DND-41 (cell line): ENCODE data around the gene HES3.

Source experiments
- ATAC-seq: fragments of 200-7000 bp; cut with Tn5 transposase; 3 replicates; pipeline ENCODE4 v1.9.1; 2021; ENCODE audit warnings: low read depth; ENCODE audit not compliant: insufficient read depth
- DNase-seq: peaks from one replicate; pipeline ENCODE4 v3.0.0-alpha.2; 2020
- H2AFZ ChIP-seq: 2 replicates; pipeline ENCODE4 v1.6.0; 2012; ENCODE audit warnings: low read depth, low read length
- H3K27ac ChIP-seq: 2 replicates; pipeline ENCODE4 v1.5.1; 2012; ENCODE audit warnings: low read length, inconsistent platforms
- H3K27me3 ChIP-seq: fragments of 200-600 bp; sonication (generic); 2 replicates; pipeline ENCODE4 v1.6.0; 2012; ENCODE audit warnings: low read length, mild to moderate bottlenecking, inconsistent platforms; ENCODE audit not compliant: insufficient read depth, poor library complexity
- H3K36me3 ChIP-seq: 2 replicates; pipeline ENCODE4 v1.5.1; 2012; ENCODE audit warnings: low read length, inconsistent platforms; ENCODE audit not compliant: insufficient read depth
- H3K4me1 ChIP-seq: 2 replicates; pipeline ENCODE4 v1.5.1; 2012; ENCODE audit warnings: mild to moderate bottlenecking, low read length; ENCODE audit not compliant: insufficient read depth
- H3K4me2 ChIP-seq: 2 replicates; pipeline ENCODE4 v1.6.0; 2012; ENCODE audit warnings: mild to moderate bottlenecking, moderate library complexity, low read length, inconsistent platforms; ENCODE audit not compliant: insufficient read depth
- H3K4me3 ChIP-seq, 2 experiments: fragments of 200-600 bp in 1 of 2; shearing (Covaris generic) in 1 of 2; 2 replicates each; pipeline ENCODE4 v1.5.1; 2012 to 2016; ENCODE audit warnings: inconsistent platforms in 2 of 2, low read length in 2 of 2, mild to moderate bottlenecking in 2 of 2, low read depth in 1 of 2, moderate library complexity in 1 of 2
- H3K79me2 ChIP-seq: 2 replicates; pipeline ENCODE4 v1.6.0; 2012; ENCODE audit warnings: low read length, inconsistent platforms; ENCODE audit not compliant: insufficient read depth
- H3K9ac ChIP-seq: 2 replicates; pipeline ENCODE4 v1.6.0; 2012; ENCODE audit warnings: low read depth, mild to moderate bottlenecking, inconsistent platforms, low read length, moderate library complexity
- H3K9me3 ChIP-seq: 2 replicates; pipeline ENCODE4 v1.5.1; 2012; ENCODE audit warnings: low read length, moderate library complexity, mild to moderate bottlenecking, inconsistent platforms; ENCODE audit not compliant: insufficient read depth, severe bottlenecking
- H4K20me1 ChIP-seq: 2 replicates; pipeline ENCODE4 v1.6.0; 2012; ENCODE audit warnings: low read length; ENCODE audit not compliant: insufficient read depth
- EZH2 ChIP-seq: IDR thresholded peaks from 3 replicates; pipeline ENCODE4 v1.6.1; 2012; ENCODE audit warnings: borderline replicate concordance, low read depth, mild to moderate bottlenecking, moderate library complexity, low read length, inconsistent platforms; ENCODE audit not compliant: severe bottlenecking
- TF ChIP-seq, protein P1 (sequence below): IDR thresholded peaks from 2 replicates; pipeline ENCODE4 v1.5.1; 2012; ENCODE audit warnings: borderline replicate concordance, low read length, moderate library complexity, mild to moderate bottlenecking; ENCODE audit not compliant: poor library complexity, severe bottlenecking; ENCODE audit errors: extremely low read depth

The HES3 gene

DNA sequence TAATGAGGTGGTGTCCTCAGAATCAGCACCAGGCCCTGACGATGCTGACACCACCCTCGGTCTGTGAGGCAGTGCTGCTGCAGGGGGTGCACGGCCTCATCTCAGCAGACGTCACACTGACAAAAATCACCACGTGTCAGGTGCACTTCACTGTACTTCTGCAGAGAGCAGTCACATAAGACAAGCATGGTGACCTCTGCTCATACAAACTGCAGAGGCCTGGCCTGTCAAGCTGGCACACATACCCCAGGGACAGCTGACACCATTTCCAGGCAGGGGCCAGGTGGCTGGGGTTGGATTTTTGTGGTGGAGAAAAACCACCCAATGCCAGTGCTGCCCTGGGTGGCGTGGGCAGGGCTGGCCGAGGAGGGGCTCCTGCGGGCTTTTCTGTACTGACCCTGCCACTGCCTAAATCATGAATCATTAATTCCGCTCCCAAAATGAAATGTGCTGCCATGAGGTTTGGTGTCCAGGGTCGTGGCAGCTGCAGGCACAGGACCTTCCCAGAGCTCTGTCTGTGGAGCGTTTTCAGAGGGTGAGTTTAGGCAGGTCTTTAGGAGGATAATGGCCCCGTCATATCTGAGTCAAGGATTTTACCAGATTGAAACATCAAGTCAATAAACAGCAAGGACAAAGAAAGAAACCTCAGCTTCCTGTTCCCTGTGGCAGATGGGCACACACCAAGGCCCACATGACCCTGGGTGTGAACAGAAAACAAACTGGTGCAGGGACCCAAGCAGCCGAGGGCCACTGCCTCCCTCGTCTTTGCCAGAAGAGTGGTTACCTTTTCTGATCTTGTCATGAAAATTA lies 50.3 kb downstream of the HES3 start:
- peaks cover 29% of the 10 kb centered on the region for H4K20me1 ChIP-seq
- TF ChIP-seq, protein P1, sequence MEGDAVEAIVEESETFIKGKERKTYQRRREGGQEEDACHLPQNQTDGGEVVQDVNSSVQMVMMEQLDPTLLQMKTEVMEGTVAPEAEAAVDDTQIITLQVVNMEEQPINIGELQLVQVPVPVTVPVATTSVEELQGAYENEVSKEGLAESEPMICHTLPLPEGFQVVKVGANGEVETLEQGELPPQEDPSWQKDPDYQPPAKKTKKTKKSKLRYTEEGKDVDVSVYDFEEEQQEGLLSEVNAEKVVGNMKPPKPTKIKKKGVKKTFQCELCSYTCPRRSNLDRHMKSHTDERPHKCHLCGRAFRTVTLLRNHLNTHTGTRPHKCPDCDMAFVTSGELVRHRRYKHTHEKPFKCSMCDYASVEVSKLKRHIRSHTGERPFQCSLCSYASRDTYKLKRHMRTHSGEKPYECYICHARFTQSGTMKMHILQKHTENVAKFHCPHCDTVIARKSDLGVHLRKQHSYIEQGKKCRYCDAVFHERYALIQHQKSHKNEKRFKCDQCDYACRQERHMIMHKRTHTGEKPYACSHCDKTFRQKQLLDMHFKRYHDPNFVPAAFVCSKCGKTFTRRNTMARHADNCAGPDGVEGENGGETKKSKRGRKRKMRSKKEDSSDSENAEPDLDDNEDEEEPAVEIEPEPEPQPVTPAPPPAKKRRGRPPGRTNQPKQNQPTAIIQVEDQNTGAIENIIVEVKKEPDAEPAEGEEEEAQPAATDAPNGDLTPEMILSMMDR, result no peak
- TF ChIP-seq EZH2, result no peak
- no peak overlapping the region for H3K27ac ChIP-seq
- no peaks in the 10 kb centered on the region for H3K4me1 ChIP-seq
- DNase-seq, result no peak
- H3K79me2 ChIP-seq, result no peaks in the 10 kb centered on the region
- no peak overlapping the region for H2AFZ ChIP-seq
- H3K36me3 ChIP-seq, result peaks cover 72% of the 10 kb centered on the region
- no peak overlapping the region for H3K9ac ChIP-seq
- H3K4me3 ChIP-seq, result no peak overlapping the region
- no peak for ATAC-seq
- no peaks in the 10 kb centered on the region for H3K9me3 ChIP-seq
- no peak overlapping the region for H3K4me2 ChIP-seq
- H3K27me3 ChIP-seq, result no peaks in the 10 kb centered on the region

DNA sequence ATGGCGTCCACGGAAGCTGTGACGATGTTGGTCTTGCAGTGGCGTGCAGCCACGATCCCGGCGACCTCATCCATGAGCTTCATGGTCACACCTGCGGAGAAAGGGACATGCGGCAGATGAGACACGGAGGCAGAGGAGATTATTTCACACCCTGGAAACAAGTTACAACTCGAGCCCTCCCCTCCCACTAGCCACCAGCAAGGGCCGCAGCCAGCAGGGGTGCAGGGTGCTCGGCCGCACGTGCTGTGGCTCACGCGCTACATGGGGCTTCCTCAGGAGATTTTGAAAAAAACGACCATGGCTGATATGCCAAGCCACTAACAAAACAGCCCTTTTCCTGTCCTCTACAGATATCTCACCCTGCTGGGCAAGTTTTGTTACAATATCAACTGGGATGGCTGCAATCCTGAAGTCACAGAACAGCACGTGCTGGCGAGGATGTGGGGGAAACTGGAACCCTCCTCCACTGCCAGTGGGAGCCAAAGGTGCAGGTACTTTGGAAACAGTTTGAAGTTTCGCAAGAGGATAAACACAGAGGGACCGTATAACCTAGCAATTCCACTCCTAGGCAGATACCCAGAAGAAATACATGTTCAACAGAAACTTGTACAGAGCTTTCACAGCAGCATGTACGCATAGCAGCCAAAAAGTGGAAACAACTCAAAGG lies 51.0 kb downstream of the HES3 start:
- H3K4me2 ChIP-seq, result no peak overlapping the region
- H3K4me3 ChIP-seq, result no peak overlapping the region
- H4K20me1 ChIP-seq, result peaks cover 35% of the 10 kb centered on the region
- no peaks in the 10 kb centered on the region for H3K4me1 ChIP-seq
- H3K36me3 ChIP-seq, result peaks cover 75% of the 10 kb centered on the region
- DNase-seq, result no peak
- no peak for TF ChIP-seq EZH2
- TF ChIP-seq, protein P1, result no peak
- H3K79me2 ChIP-seq, result no peaks in the 10 kb centered on the region
- no peaks in the 10 kb centered on the region for H3K9me3 ChIP-seq
- no peak overlapping the region for H3K9ac ChIP-seq
- no peak for ATAC-seq
- no peak overlapping the region for H2AFZ ChIP-seq
- no peaks in the 10 kb centered on the region for H3K27me3 ChIP-seq
- no peak overlapping the region for H3K27ac ChIP-seq
